ENCODE data around the gene NCEH1.

DNA sequence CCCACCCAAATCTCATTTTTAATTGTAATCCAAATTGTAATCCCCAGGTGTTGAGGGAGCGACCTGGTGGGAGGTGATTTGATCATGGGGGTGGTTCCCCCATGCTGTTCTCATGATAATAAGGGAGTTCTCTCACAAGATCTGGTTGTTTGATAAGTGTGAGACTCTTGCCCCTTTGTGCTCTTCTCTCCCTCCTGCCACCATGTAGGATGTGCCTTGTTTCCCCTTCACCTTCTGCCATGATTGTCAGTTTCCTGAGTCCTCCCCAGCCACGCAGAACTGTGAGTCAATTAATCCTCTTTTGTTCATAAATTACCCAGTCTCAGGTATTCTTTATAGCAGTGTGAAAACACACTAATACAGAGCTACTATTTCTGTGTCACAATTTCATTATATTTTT lies 88.7 kb downstream of the NCEH1 start:
- no peak for TF ChIP-seq GATA2 (IDR thresholded peaks at IDR 0.05; ENCODE audit: low read depth, low read length)
- no peak for TF ChIP-seq GATA3 (IDR thresholded peaks at IDR 0.05; ENCODE audit: low read depth, low read length)

All from SH-SY5Y (cell line).